Heart right ventricle (tissue), 16 donors: ENCODE results near the gene TRRAP. TPM values are rescaled to one million over a fixed set of nuclear protein-coding genes. Genes with fewer than 3 reads are reported as not detected.

Experiments
- ATAC-seq, 8 donors: fragments of 200-7000 bp; cut with Tn5 transposase; one replicate each; pipeline ENCODE4 v1.9.1; 2020; ENCODE audit warnings: mild to moderate bottlenecking in 8 of 8, moderate library complexity in 8 of 8, moderate number of reproducible peaks in 1 of 8
- DNase-seq, 2 donors: peaks; one replicate each; pipeline ENCODE4 v3.0.0-alpha.2; 2020
- H3K27ac ChIP-seq, 10 donors: fragments of 200-600 bp; sonication (generic) in 2 of 10; one replicate each; pipeline versions ENCODE4 v1.5.0 to v1.8.0; 2020 to 2022; ENCODE audit warnings: mild to moderate bottlenecking in 3 of 10
- H3K27me3 ChIP-seq, 7 donors: fragments of 200-600 bp; one replicate each; pipeline ENCODE4 v1.8.0; 2021 to 2022; ENCODE audit warnings: mild to moderate bottlenecking in 2 of 7
- H3K36me3 ChIP-seq, 9 donors: fragments of 200-600 bp; sonication (generic) in 1 of 9; one replicate each; pipeline versions ENCODE4 v1.5.0 to v1.8.0; 2020 to 2022; ENCODE audit warnings: mild to moderate bottlenecking in 2 of 9
- H3K4me1 ChIP-seq, 9 donors: fragments of 200-600 bp; sonication (generic) in 1 of 9; one replicate each; pipeline versions ENCODE4 v1.5.0 to v1.8.0; 2020 to 2022; ENCODE audit warnings: mild to moderate bottlenecking in 4 of 9
- H3K4me3 ChIP-seq, 10 donors: fragments of 200-600 bp; sonication (generic) in 2 of 10; one replicate each; pipeline versions ENCODE4 v1.5.0 to v1.8.0; 2020 to 2022; ENCODE audit warnings: mild to moderate bottlenecking in 7 of 10, moderate library complexity in 2 of 10
- H3K9me3 ChIP-seq, 11 donors: fragments of 200-600 bp in 10 of 11; sonication (generic) in 2 of 11; one replicate each; pipeline versions ENCODE4 v1.5.0 to v1.8.0; 2013 to 2022; ENCODE audit warnings: mild to moderate bottlenecking in 2 of 11, control low read depth in 1 of 11, moderate library complexity in 1 of 11
- CTCF ChIP-seq, 9 donors: fragments of 200-600 bp; sonication (generic) in 2 of 9; IDR thresholded peaks; one replicate each; pipeline versions ENCODE4 v1.5.0 to v1.8.0; 2021 to 2022; ENCODE audit warnings: antibody characterized with exemption in 9 of 9, mild to moderate bottlenecking in 5 of 9, moderate library complexity in 1 of 9
- WGBS, 2 donors: extraction: QIAGEN DNeasy Blood & Tissue Kit; methylation state at CpG; one replicate each; pipeline ENCODE4 v1.1.7; 2013; ENCODE audit warnings: inconsistent platforms in 1 of 2; 5-methylcytosine and 5-hydroxymethylcytosine counted together
- intact Hi-C, 10 donors: fragments of 100-400 bp; cut with DNase I; formaldehyde crosslinking; loops; one replicate each; pipeline versions ENCODE4 v1.11.1 to v1.14.2; 2022
- polyA plus RNA-seq, 2 donors: library from polyadenylated mRNA; stranded (reverse); fragments of 200-250 nt; gene quantifications; one replicate each; pipeline ENCODE4 v1.2.3, GENCODE V29; 2013
- total RNA-seq, 10 donors: library from RNA; stranded (reverse); fragmentation: NEBNext Ultra II Directional in 3 of 10; extraction: Animal tissue kit (Norgen Biotek cat#: 25700) in 3 of 10; gene quantifications; one replicate each; pipeline versions ENCODE4 v1.2.1 to v1.2.4, GENCODE V29; 2021 to 2023
- donor health status: Arrhythmogenic right ventricular cardiomyopathy.
- donor health status: ischemic (EF 13 %, LVEDD 7.1; RV severe dilation, severe dysfunction).
- donor health status: healthy with polysubstance abuse.
- donor health status: DM: no; HTN: yes; CAD: no.
- donor health status: DM: no; HTN: no; CAD: no.
- donor health status: ischemic (EF 25% LVEDD 6.9; RV normal size, moderate dysfunction).
- donor health status: ischemic (EF 25% LVEDD 5.7; RV mildly dilated, moderate dysfunction).
- donor health status: healthy.
- donor health status: DM: yes; HTN: yes; CAD: no.
- donor health status: Ischemic cardiomyopathy.
- donor health status: ischemic (EF 35%, LVEDD 5.7; RV mildly dilated, moderate dysfunction).
- donor health status: nonischemic (EF 11% LVEDD 7.7; RV severe dilation, severe dysfunction).
- donor health status: DM: yes; HTN: yes; CAD: no.
- donor health status: PGD.
- donor health status: ischemic (EF 29% LVEDD 5.4; RV normal size, mild dysfunction).
- donor health status: nonischemic (EF 23%, LVEDD 6.1; RV moderate dilation, normal function).

Gene TRRAP
- total and polyA plus RNA-seq, 12 donors: 4.8 to 25.1 (median 21.3) TPM

GRCh38 chr7:99027241-99027640, 148.9 kb downstream of the TRRAP start:
- Histone ChIP-seq H3K4me1 (peaks cover 0 to 42% (median 22%) of the 10 kb centered on the region in 9 donors), H3K27me3 (no peaks in the 10 kb centered on the region), H3K4me3 (no peak overlapping the region), H3K27ac (peak overlapping the region in 1 of 10 donors; percentile 16), H3K36me3 (peaks cover 0 to 52% (median 39%) of the 10 kb centered on the region in 9 donors), H3K9me3 (peaks cover 0 to 6% (median 0%) of the 10 kb centered on the region in 11 donors)
- WGBS, 2 donors: 46 to 52% methylated on average over 3 of the region's 3 CpGs
- ATAC-seq (no peak), DNase-seq (no peak)
- intact Hi-C loops: no loop called here
- no peak for TF ChIP-seq CTCF (IDR thresholded peaks at IDR 0.05)

GRCh38 chr7:99027841-99028240, 149.5 kb downstream of the TRRAP start:
- no peaks in the 10 kb centered on the region for H3K27me3 ChIP-seq
- TF ChIP-seq CTCF (IDR thresholded peaks at IDR 0.05): no peak
- peaks cover 0 to 39% (median 19%) of the 10 kb centered on the region in 9 donors for H3K4me1 ChIP-seq
- no peak for DNase-seq
- ATAC-seq: peak in 1 of 8 donors; percentile 39
- WGBS, 2 donors: 89 to 95% methylated on average over 20 of the region's 20 CpGs
- H3K27ac ChIP-seq: no peak overlapping the region
- peaks cover 0 to 58% (median 45%) of the 10 kb centered on the region in 9 donors for H3K36me3 ChIP-seq
- intact Hi-C loops: no loop called here
- peaks cover 0 to 6% (median 0%) of the 10 kb centered on the region in 11 donors for H3K9me3 ChIP-seq
- H3K4me3 ChIP-seq: no peak overlapping the region

- Histone ChIP-seq H3K4me3 (no peak overlapping the region), H3K27me3 (no peaks in the 10 kb centered on the region), H3K36me3 (peaks cover 0 to 64% (median 50%) of the 10 kb centered on the region in 9 donors), H3K27ac (peak overlapping the region in 5 of 10 donors; percentile 37 to 76 (median 63)), H3K9me3 (peaks cover 0 to 6% (median 0%) of the 10 kb centered on the region in 11 donors), H3K4me1 (peaks cover 0 to 39% (median 19%) of the 10 kb centered on the region in 9 donors)
- ATAC-seq (peak in 1 of 8 donors; percentile 38), DNase-seq (no peak)
- 90 to 91% methylated on average over 27 of the region's 27 CpGs for WGBS, 2 donors
- no peak for TF ChIP-seq CTCF (IDR thresholded peaks at IDR 0.05)
- intact Hi-C loops: no loop called here
These were observed 150.1 kb downstream of the TRRAP start for GRCh38 chr7:99028261-99028973.

GRCh38 chr7:99029466-99030435, 151.4 kb downstream of the TRRAP start:
- Histone ChIP-seq H3K4me3 (no peak overlapping the region), H3K27ac (peak overlapping the region; percentile 61 to 82 (median 72)), H3K4me1 (peaks cover 0 to 32% (median 19%) of the 10 kb centered on the region in 9 donors), H3K9me3 (peaks cover 0 to 6% (median 0%) of the 10 kb centered on the region in 11 donors), H3K36me3 (peaks cover 4 to 77% (median 62%) of the 10 kb centered on the region in 9 donors), H3K27me3 (no peaks in the 10 kb centered on the region)
- no peak for TF ChIP-seq CTCF (IDR thresholded peaks at IDR 0.05)
- WGBS, 2 donors: 80 to 82% methylated on average over 9 of the region's 9 CpGs
- intact Hi-C loops: no loop called here
- DNase-seq (no peak), ATAC-seq (no peak)
